Tibial artery (tissue), 4 donors: Measurements from ENCODE around the gene SCAND1.

Source experiments
- DNase-seq, 2 donors: peaks; one replicate each; pipeline ENCODE4 v3.0.0-alpha.2; 2019
- H3K27ac ChIP-seq, 2 donors: fragments of 200-600 bp; sonication (generic) in 1 of 2; 1 replicate in 1 of 2; 2 replicates in 1 of 2; pipeline ENCODE4 v1.5.1; 2018 to 2019; ENCODE audit warnings: mild to moderate bottlenecking in 1 of 2
- H3K27me3 ChIP-seq, 2 donors: fragments of 200-600 bp; sonication (generic) in 1 of 2; one replicate each; pipeline versions ENCODE4 v1.5.1 to v1.6.0; 2016 to 2019
- H3K36me3 ChIP-seq, 3 donors: fragments of 200-600 bp; sonication (generic) in 2 of 3; one replicate each; pipeline ENCODE4 v1.5.1; 2016 to 2019; ENCODE audit warnings: mild to moderate bottlenecking in 2 of 3
- H3K4me1 ChIP-seq, 4 donors: fragments of 200-600 bp; sonication (generic) in 2 of 4; 1 replicate in 3 of 4; 2 replicates in 1 of 4; pipeline ENCODE4 v1.5.1; 2016 to 2019
- H3K4me3 ChIP-seq, 2 donors: fragments of 200-600 bp; sonication (generic) in 1 of 2; 1 replicate in 1 of 2; 2 replicates in 1 of 2; pipeline ENCODE4 v1.5.1; 2018 to 2019; ENCODE audit warnings: mild to moderate bottlenecking in 2 of 2
- H3K9me3 ChIP-seq, 3 donors: fragments of 200-600 bp; sonication (generic) in 1 of 3; one replicate each; pipeline ENCODE4 v1.5.1; 2016 to 2019
- CTCF ChIP-seq, 2 experiments: fragments of 200-600 bp in 1 of 2; fragments of 450-650 bp in 1 of 2; IDR thresholded peaks; one replicate each; pipeline ENCODE4 v1.5.1; 2017 to 2019; ENCODE audit warnings: antibody characterized with exemption in 2 of 2, mild to moderate bottlenecking in 1 of 2, moderate library complexity in 1 of 2
- intact Hi-C: fragments of 100-400 bp; cut with DNase I; formaldehyde crosslinking; loops from one replicate; pipeline ENCODE4 v1.15.0; 2023; ENCODE audit warnings: low total_unique reads

Gene SCAND1

GRCh38 chr20:35904982-35905663 lies 49.2 kb downstream of the SCAND1 start:
- H3K9me3 ChIP-seq = no peaks in the 10 kb centered on the region
- DNase-seq = no peak
- TF ChIP-seq CTCF (IDR thresholded peaks at IDR 0.05) = no peak
- H3K4me3 ChIP-seq = no peak overlapping the region
- peaks cover 0 to 36% (median 9%) of the 10 kb centered on the region in 3 donors for H3K36me3 ChIP-seq
- H3K27me3 ChIP-seq = no peaks in the 10 kb centered on the region
- no peaks in the 10 kb centered on the region for H3K4me1 ChIP-seq
- H3K27ac ChIP-seq = no peak overlapping the region
- intact Hi-C loops = no loop called here

GRCh38 chr20:35903843-35904242 lies 50.5 kb downstream of the SCAND1 start:
- Histone ChIP-seq H3K27ac (no peak overlapping the region), H3K4me3 (no peak overlapping the region), H3K36me3 (peaks cover 8 to 48% (median 17%) of the 10 kb centered on the region in 3 donors), H3K27me3 (no peaks in the 10 kb centered on the region), H3K4me1 (no peaks in the 10 kb centered on the region), H3K9me3 (no peaks in the 10 kb centered on the region)
- intact Hi-C loops = no loop called here
- DNase-seq = no peak
- TF ChIP-seq CTCF (IDR thresholded peaks at IDR 0.05) = no peak
